GM23338 (cell line): ENCODE results near the gene ERCC5. TPM values are rescaled to one million over a fixed set of nuclear protein-coding genes. Genes with fewer than 3 reads are reported as not detected.

Experiments
- ATAC-seq: fragments of 200-7000 bp; cut with Tn5 transposase; 3 replicates; pipeline ENCODE4 v1.9.1; 2020
- DNase-seq: peaks from one replicate; pipeline ENCODE4 v3.0.0-alpha.2; 2015; ENCODE audit warnings: low spot score
- H2AFZ ChIP-seq: fragments of 200-600 bp; sonication (generic); 2 replicates; pipeline ENCODE4 v1.8.0; 2016; ENCODE audit warnings: antibody characterized with exemption, mild to moderate bottlenecking, moderate library complexity
- H3F3A ChIP-seq: fragments of 200-600 bp; sonication (generic); replicated peaks from 2 replicates; pipeline ENCODE4 v1.8.0; 2017; ENCODE audit warnings: antibody characterized with exemption, mixed run types, low read depth
- H3K27ac ChIP-seq: fragments of 200-600 bp; sonication (generic); 2 replicates; pipeline ENCODE4 v1.6.1; 2016; ENCODE audit warnings: low read depth
- H3K27me3 ChIP-seq: fragments of 200-600 bp; sonication (generic); 2 replicates; pipeline ENCODE4 v1.8.0; 2016; ENCODE audit warnings: mild to moderate bottlenecking, mixed run types, moderate library complexity; ENCODE audit not compliant: insufficient read depth
- H3K36me3 ChIP-seq: fragments of 200-600 bp; sonication (generic); 2 replicates; pipeline ENCODE4 v1.8.0; 2016; ENCODE audit warnings: mild to moderate bottlenecking; ENCODE audit not compliant: insufficient read depth
- H3K4me1 ChIP-seq: fragments of 200-600 bp; sonication (generic); 2 replicates; pipeline ENCODE4 v1.8.0; 2016; ENCODE audit warnings: mild to moderate bottlenecking, moderate library complexity; ENCODE audit not compliant: insufficient read depth
- H3K4me2 ChIP-seq: fragments of 200-600 bp; sonication (generic); 2 replicates; pipeline ENCODE4 v1.7.1; 2017; ENCODE audit warnings: mixed run types
- H3K4me3 ChIP-seq: fragments of 200-600 bp; sonication (generic); 2 replicates; pipeline ENCODE4 v1.6.1; 2016; ENCODE audit warnings: mixed run types
- H3K79me2 ChIP-seq: fragments of 200-600 bp; sonication (generic); replicated peaks from 2 replicates; pipeline ENCODE4 v1.8.0; 2017; ENCODE audit warnings: mild to moderate bottlenecking; ENCODE audit not compliant: insufficient read depth
- H3K9me2 ChIP-seq: fragments of 200-600 bp; sonication (generic); 2 replicates; pipeline ENCODE4 v1.8.0; 2017; ENCODE audit not compliant: insufficient read depth
- H4K20me1 ChIP-seq: fragments of 200-600 bp; sonication (generic); replicated peaks from 2 replicates; pipeline ENCODE4 v1.8.0; 2017; ENCODE audit warnings: mild to moderate bottlenecking; ENCODE audit not compliant: insufficient read depth
- H3K27ac Mint-ChIP-seq: 2 replicates; pipeline ENCODE4 v1.8.0; 2020; ENCODE audit warnings: inconsistent platforms, mild to moderate bottlenecking, moderate library complexity, mixed read lengths
- H3K27me3 Mint-ChIP-seq: 3 replicates; pipeline ENCODE4 v1.8.0; 2022; ENCODE audit warnings: low read depth, mild to moderate bottlenecking, moderate library complexity, mixed read lengths, inconsistent platforms; ENCODE audit not compliant: insufficient read depth, poor library complexity
- H3K36me3 Mint-ChIP-seq: 3 replicates; pipeline ENCODE4 v1.8.0; 2021; ENCODE audit warnings: low read depth, mild to moderate bottlenecking, inconsistent platforms, moderate library complexity, mixed read lengths
- H3K4me1 Mint-ChIP-seq: 3 replicates; pipeline ENCODE4 v1.8.0; 2020; ENCODE audit warnings: mild to moderate bottlenecking, inconsistent platforms, mixed read lengths
- H3K4me3 Mint-ChIP-seq: 3 replicates; pipeline ENCODE4 v1.8.0; 2021; ENCODE audit warnings: moderate library complexity, mild to moderate bottlenecking, inconsistent platforms, mixed read lengths
- H3K9me3 Mint-ChIP-seq: 3 replicates; pipeline ENCODE4 v1.8.0; 2020; ENCODE audit warnings: moderate library complexity, mild to moderate bottlenecking, inconsistent platforms, mixed read lengths
- CTCF ChIP-seq, 2 experiments: fragments of 200-600 bp in 1 of 2; sonication (generic) in 1 of 2; conservative IDR thresholded peaks; 2 replicates each; pipeline versions ENCODE4 v1.5.1 to v1.6.1; 2016 to 2017; ENCODE audit warnings: antibody characterized with exemption in 2 of 2, low read depth in 2 of 2, mild to moderate bottlenecking in 2 of 2, moderate library complexity in 1 of 2
- EZH2phosphoT487 ChIP-seq: fragments of 200-600 bp; sonication (generic); IDR thresholded peaks from one replicate; pipeline ENCODE4 v1.8.1; 2018; ENCODE audit warnings: antibody characterized with exemption; ENCODE audit not compliant: unreplicated experiment
- REST ChIP-seq: IDR thresholded peaks from one replicate; pipeline ENCODE4 v1.6.1; 2018; ENCODE audit warnings: antibody characterized with exemption; ENCODE audit not compliant: unreplicated experiment
- ZNF114 ChIP-seq: fragments of 250-450 bp; sonication (Bioruptor Pico); IDR thresholded peaks from 2 replicates; pipeline ENCODE4 v1.5.0; 2020; ENCODE audit warnings: mild to moderate bottlenecking, moderate library complexity
- ZNF331 ChIP-seq: fragments of 250-450 bp; sonication (Bioruptor Pico); IDR thresholded peaks from 2 replicates; pipeline ENCODE4 v1.5.0; 2020; ENCODE audit warnings: low read depth, mild to moderate bottlenecking, moderate library complexity
- ZNF462 ChIP-seq: fragments of 250-450 bp; sonication (Bioruptor Pico); IDR thresholded peaks from 2 replicates; pipeline ENCODE4 v1.5.0; 2020; ENCODE audit warnings: mild to moderate bottlenecking, moderate library complexity
- polyA plus RNA-seq: library from polyadenylated mRNA; unstranded; fragments of >200 nt; fragmentation: Nextera tagmentation; extraction: Ambion mirVana; gene quantifications from 2 replicates; pipeline ENCODE4 v1.2.1, GENCODE V29; 2016
- total RNA-seq: library from RNA; depleted of rRNA; stranded (reverse); fragments of >200 nt; shearing (Covaris generic); gene quantifications from 2 replicates; pipeline ENCODE4 v1.2.3, GENCODE V29; 2014

Gene ERCC5
- total and polyA plus RNA-seq, 2 experiments from 2014 or later = 25.4 to 26.2 TPM

GRCh38 chr13:102847272-102848234 is 1.7 kb downstream of the ERCC5 start:
- no peaks in the 10 kb centered on the region for H3K9me3 Mint-ChIP-seq
- H3K27ac Mint-ChIP-seq = peak overlapping the region; percentile 88
- Histone ChIP-seq H3F3A (no peaks in the 10 kb centered on the region), H3K4me1 (peaks cover 4% of the 10 kb centered on the region; the same call in 1 of the 2 replicates), H3K79me2 (peaks cover 25% of the 10 kb centered on the region), H3K4me3 (peak overlapping the region; percentile 89), H3K36me3 (no peaks in the 10 kb centered on the region), H2AFZ (no peak overlapping the region), H3K9me2 (no peaks in the 10 kb centered on the region), H3K27me3 (no peaks in the 10 kb centered on the region), H3K27ac (no peak overlapping the region), H3K4me2 (peak overlapping the region; percentile 89), H4K20me1 (no peaks in the 10 kb centered on the region)
- no peak for TF ChIP-seq ZNF114
- TF ChIP-seq CTCF (conservative IDR thresholded peaks at IDR 0.05; ENCODE audit: low read depth in 2 of 2) = peak; percentile 67 to 85
- no peaks in the 10 kb centered on the region for H3K36me3 Mint-ChIP-seq
- peak overlapping the region; percentile 98 for H3K4me3 Mint-ChIP-seq
- no peak for ATAC-seq
- H3K27me3 Mint-ChIP-seq = peaks cover 16% of the 10 kb centered on the region
- peaks cover 11% of the 10 kb centered on the region for H3K4me1 Mint-ChIP-seq
- DNase-seq = peak; percentile 59

- peaks cover 16% of the 10 kb centered on the region for H3K27me3 Mint-ChIP-seq
- Histone ChIP-seq H4K20me1 (no peaks in the 10 kb centered on the region), H3K36me3 (no peaks in the 10 kb centered on the region; the same call in 1 of the 2 replicates), H3K27ac (no peak overlapping the region), H3K79me2 (peaks cover 25% of the 10 kb centered on the region), H3K27me3 (no peaks in the 10 kb centered on the region), H3F3A (no peaks in the 10 kb centered on the region), H3K4me1 (peaks cover 4% of the 10 kb centered on the region; the same call in 1 of the 2 replicates), H3K4me2 (no peak overlapping the region), H3K4me3 (no peak overlapping the region), H2AFZ (no peak overlapping the region), H3K9me2 (no peaks in the 10 kb centered on the region)
- no peak for DNase-seq
- H3K4me3 Mint-ChIP-seq = no peak overlapping the region
- peaks cover under 1% of the 10 kb centered on the region; the same call in 1 of the 3 replicates for H3K36me3 Mint-ChIP-seq
- H3K9me3 Mint-ChIP-seq = no peaks in the 10 kb centered on the region
- no peak for ATAC-seq
- H3K27ac Mint-ChIP-seq = no peak overlapping the region
- H3K4me1 Mint-ChIP-seq = peaks cover 11% of the 10 kb centered on the region
- no peak for TF ChIP-seq ZNF331 (CRISPR knock-in tag)
- no peak for TF ChIP-seq REST
- TF ChIP-seq ZNF462 = no peak
- TF ChIP-seq EZH2phosphoT487 = no peak
Measured at GRCh38 chr13:102848956-102849355, 3.1 kb downstream of the ERCC5 start.
